Skeletal muscle tissue (tissue), 4 donors: ENCODE measurements around the gene STRBP. TPM values are rescaled to one million over a fixed set of nuclear protein-coding genes. Genes with fewer than 3 reads are reported as not detected.

Source experiments
- H3K27ac ChIP-seq: one replicate; pipeline ENCODE4 v1.7.0; 2013; ENCODE audit warnings: mild to moderate bottlenecking, low read depth, low read length, inconsistent platforms
- H3K27me3 ChIP-seq, 3 donors: one replicate each; pipeline ENCODE4 v1.7.0; 2013; ENCODE audit warnings: low read length in 3 of 3; ENCODE audit not compliant: control insufficient read depth in 3 of 3, insufficient read depth in 3 of 3
- H3K36me3 ChIP-seq, 3 donors: one replicate each; pipeline ENCODE4 v1.7.0; 2013; ENCODE audit warnings: low read length in 3 of 3; ENCODE audit not compliant: control insufficient read depth in 3 of 3, insufficient read depth in 3 of 3
- H3K4me1 ChIP-seq, 3 donors: one replicate each; pipeline ENCODE4 v1.7.0; 2013; ENCODE audit warnings: low read length in 3 of 3, mild to moderate bottlenecking in 3 of 3; ENCODE audit not compliant: control insufficient read depth in 3 of 3, insufficient read depth in 3 of 3
- H3K4me3 ChIP-seq, 3 donors: one replicate each; pipeline ENCODE4 v1.7.0; 2013; ENCODE audit warnings: low read length in 3 of 3
- H3K9ac ChIP-seq, 3 donors: one replicate each; pipeline ENCODE4 v1.7.0; 2013; ENCODE audit warnings: low read length in 3 of 3, mild to moderate bottlenecking in 3 of 3, moderate library complexity in 2 of 3, low read depth in 1 of 3
- H3K9me3 ChIP-seq, 3 donors: one replicate each; pipeline ENCODE4 v1.7.0; 2013; ENCODE audit warnings: low read length in 3 of 3; ENCODE audit not compliant: control insufficient read depth in 3 of 3
- total RNA-seq: library from RNA; depleted of rRNA; stranded (reverse); fragments of >200 nt; gene quantifications from one replicate; pipeline ENCODE4 v1.2.3, GENCODE V29; 2014
- donor health status: Osteomylitis.

STRBP gene
- total RNA-seq, 1 donor from 2014 or later: 4.2 TPM

DNA sequence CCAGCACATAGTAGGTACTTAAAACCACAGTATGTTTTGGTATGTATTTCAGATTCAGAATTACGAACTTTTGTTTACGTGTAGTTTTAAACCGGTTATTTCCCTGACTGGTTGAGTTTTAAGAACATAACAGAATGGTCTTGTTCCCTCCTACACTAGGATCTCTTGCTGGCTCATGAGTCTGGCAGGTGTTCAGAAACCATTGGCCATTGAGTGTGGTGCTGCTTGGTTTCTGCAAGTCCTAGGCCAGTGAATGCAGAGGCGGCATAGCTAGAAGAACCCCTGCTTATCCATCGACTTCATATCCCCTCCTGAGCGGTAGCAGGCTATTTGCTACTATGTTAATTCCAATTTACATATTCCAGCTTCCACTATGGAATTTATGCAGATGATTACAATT lies 169.3 kb downstream of the STRBP start:
- H3K27me3 ChIP-seq: no peaks in the 10 kb centered on the region
- H3K4me3 ChIP-seq: no peak overlapping the region
- no peaks in the 10 kb centered on the region for H3K9me3 ChIP-seq
- H3K27ac ChIP-seq: no peak overlapping the region
- peaks cover 36 to 61% (median 49%) of the 10 kb centered on the region in 3 donors for H3K36me3 ChIP-seq
- H3K9ac ChIP-seq: no peak overlapping the region
- H3K4me1 ChIP-seq: no peaks in the 10 kb centered on the region

DNA sequence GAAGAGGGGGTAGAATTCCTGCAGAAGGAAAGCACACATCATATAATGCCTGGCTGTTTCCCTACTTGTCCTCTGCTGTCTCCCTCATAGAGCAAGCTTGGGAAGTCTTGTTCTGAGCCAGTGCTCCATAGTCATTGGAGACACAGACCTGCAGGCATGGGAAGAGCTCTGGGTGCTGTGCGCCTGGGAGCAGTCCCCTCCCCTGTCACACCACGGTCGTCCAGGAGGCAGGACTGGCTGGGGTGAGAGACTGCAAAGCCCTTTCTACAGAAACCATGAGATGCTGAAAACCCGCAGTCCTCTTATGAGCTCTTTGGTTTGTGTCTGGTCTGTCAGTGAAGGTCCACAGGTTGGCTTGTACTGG lies 170.3 kb downstream of the STRBP start:
- Histone ChIP-seq H3K27ac (no peak overlapping the region), H3K4me3 (no peak overlapping the region), H3K9ac (no peak overlapping the region), H3K4me1 (no peaks in the 10 kb centered on the region), H3K9me3 (no peaks in the 10 kb centered on the region), H3K36me3 (peaks cover 34 to 58% (median 53%) of the 10 kb centered on the region in 3 donors), H3K27me3 (no peaks in the 10 kb centered on the region)

DNA sequence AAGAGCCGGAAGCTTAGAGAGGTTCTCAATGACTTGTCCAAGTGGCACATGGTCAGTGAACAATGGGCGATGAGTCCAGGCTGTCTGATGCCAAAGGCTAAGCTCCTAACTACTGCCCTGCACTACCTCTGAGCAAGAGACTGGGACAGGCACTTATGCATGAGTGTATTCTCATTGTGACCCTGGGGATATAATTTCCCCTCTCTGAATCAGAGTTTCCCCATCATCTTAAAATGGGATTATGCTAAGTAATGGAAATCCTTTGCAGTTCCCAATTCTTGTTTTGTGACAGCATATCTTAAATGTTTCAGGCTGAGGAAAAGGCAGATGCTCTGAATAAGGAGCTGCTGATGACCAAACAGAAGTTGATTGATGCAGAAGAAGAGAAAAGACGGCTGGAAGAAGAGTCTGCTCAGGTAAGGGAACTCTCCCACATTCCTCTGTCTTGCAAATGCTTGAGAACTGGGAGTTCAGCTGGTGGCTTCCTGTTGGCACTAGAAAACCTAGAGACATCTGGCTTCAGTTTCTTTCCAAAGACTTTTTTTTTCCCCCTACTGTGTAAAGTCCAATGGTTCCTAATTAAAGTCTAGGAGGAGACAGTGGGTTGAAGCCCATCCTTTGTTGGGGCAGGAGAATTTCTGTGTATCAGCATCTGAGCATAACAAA lies 170.8 kb downstream of the STRBP start:
- Histone ChIP-seq H3K9ac (no peak overlapping the region), H3K4me3 (no peak overlapping the region), H3K27ac (no peak overlapping the region), H3K4me1 (no peaks in the 10 kb centered on the region), H3K36me3 (peaks cover 34 to 55% (median 52%) of the 10 kb centered on the region in 3 donors), H3K9me3 (no peaks in the 10 kb centered on the region), H3K27me3 (no peaks in the 10 kb centered on the region)

DNA sequence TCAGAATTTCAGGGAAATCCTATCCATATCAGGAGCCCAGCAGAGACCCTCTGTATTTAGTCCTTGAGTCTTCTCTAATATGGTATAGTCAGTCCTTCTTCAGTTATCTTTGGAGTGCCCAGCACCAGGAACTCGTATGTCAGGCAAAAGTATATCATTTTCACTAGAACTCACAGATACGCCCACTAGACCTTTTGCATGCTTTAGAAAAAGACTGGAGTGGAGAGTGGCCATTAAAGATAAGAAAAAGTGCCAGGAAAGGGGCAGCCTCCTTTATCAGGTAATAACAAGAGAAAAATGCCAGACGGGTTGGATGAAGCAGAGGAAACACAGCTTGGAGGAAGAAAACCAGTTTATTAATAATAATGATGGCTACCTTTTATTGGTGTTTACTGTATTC lies 171.4 kb downstream of the STRBP start:
- Histone ChIP-seq H3K36me3 (peaks cover 30 to 54% (median 52%) of the 10 kb centered on the region in 3 donors), H3K27ac (no peak overlapping the region), H3K4me3 (no peak overlapping the region), H3K27me3 (no peaks in the 10 kb centered on the region), H3K4me1 (no peaks in the 10 kb centered on the region), H3K9ac (no peak overlapping the region), H3K9me3 (no peaks in the 10 kb centered on the region)

- Histone ChIP-seq H3K36me3 (peaks cover 26 to 51% (median 49%) of the 10 kb centered on the region in 3 donors), H3K4me1 (no peaks in the 10 kb centered on the region), H3K9me3 (no peaks in the 10 kb centered on the region), H3K9ac (no peak overlapping the region), H3K27me3 (no peaks in the 10 kb centered on the region), H3K4me3 (no peak overlapping the region), H3K27ac (no peak overlapping the region)
These were observed 175.2 kb downstream of the STRBP start for GRCh38 chr9:123093141-123093540.

DNA sequence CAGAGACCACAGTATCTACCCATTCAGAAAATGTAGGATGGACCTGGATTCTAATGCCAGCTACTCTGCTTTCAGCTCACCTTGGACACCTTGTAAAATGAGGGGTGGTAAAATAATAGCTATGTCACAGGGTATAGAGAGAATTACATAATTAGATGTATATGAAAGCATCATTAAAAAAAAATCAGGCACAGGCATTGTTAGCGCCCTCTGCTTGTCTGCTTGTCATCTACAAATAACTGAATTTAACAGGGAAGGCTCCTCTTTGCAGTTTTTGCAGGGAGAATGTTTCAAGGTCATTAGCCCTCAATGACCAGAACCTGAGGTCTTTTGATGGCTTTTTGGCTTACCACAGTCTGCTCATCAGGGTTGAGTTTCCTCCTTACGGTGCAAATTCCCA lies 176.9 kb downstream of the STRBP start:
- Histone ChIP-seq H3K4me1 (peaks cover 0 to 2% (median 0%) of the 10 kb centered on the region in 3 donors), H3K36me3 (peaks cover 20 to 39% (median 37%) of the 10 kb centered on the region in 3 donors), H3K27me3 (no peaks in the 10 kb centered on the region), H3K9me3 (no peaks in the 10 kb centered on the region), H3K27ac (no peak overlapping the region), H3K4me3 (no peak overlapping the region), H3K9ac (no peak overlapping the region)

DNA sequence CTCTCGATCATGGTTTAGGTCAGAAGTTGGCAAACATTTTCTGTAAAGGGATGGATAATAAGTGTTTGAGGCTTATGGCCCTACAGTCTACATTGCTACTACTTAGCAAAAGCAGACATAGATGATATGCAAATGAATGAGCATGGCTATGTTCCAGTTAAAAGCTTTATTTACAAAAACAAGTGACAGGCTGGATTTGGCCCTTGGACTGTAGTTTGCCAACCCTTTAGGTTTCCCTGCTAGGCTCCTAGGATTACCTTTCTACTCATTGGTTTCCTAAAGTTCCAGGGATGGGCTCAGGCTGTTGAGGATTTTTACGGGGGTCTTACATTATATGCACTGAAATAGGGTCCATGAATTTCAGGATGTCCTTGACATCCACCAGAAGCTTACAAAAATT lies 177.4 kb downstream of the STRBP start:
- Histone ChIP-seq H3K4me3 (no peak overlapping the region), H3K27ac (no peak overlapping the region), H3K36me3 (peaks cover 20 to 39% (median 38%) of the 10 kb centered on the region in 3 donors), H3K9me3 (no peaks in the 10 kb centered on the region), H3K4me1 (peaks cover 0 to 2% (median 0%) of the 10 kb centered on the region in 3 donors), H3K27me3 (no peaks in the 10 kb centered on the region), H3K9ac (no peak overlapping the region)

DNA sequence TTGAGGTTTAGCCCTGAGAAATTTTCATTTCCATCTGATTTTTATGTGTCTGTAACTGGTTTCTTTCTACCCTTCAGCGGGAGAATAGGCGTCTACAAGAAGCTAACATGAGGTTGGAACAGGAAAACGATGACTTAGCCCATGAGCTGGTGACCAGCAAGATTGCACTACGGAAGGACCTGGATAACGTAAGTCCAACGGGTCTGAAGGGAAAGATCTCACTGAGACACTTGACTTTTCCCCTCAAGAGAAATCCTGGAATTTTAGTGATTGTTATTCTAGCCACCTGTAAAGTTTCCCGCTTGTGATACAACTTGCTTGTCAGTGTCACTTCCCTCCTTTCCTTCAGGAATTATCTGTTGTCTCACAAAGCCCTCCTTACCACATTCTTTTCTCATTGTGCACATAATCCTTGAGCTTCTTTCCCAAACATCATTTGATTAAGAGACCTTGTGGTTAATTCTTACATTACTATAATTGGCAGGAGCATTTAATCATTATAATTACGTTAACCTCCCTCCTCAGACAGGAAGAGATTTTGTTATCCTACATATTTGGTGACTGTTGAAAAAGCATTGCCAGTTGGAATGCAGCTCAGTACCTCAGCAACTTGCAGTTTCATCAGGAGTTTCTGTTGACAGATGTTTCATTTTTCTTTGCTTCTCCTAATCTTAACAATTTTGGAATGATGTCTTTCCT lies 178.0 kb downstream of the STRBP start:
- Histone ChIP-seq H3K36me3 (peaks cover 20 to 39% (median 36%) of the 10 kb centered on the region in 3 donors), H3K9ac (no peak overlapping the region), H3K27me3 (no peaks in the 10 kb centered on the region), H3K27ac (no peak overlapping the region), H3K9me3 (no peaks in the 10 kb centered on the region), H3K4me1 (peaks cover 0 to 2% (median 0%) of the 10 kb centered on the region in 3 donors), H3K4me3 (no peak overlapping the region)

- Histone ChIP-seq H3K9ac (no peak overlapping the region), H3K36me3 (peaks cover 20 to 44% (median 37%) of the 10 kb centered on the region in 3 donors), H3K9me3 (no peaks in the 10 kb centered on the region), H3K27me3 (no peaks in the 10 kb centered on the region), H3K4me1 (peaks cover 0 to 2% (median 0%) of the 10 kb centered on the region in 3 donors), H3K27ac (no peak overlapping the region), H3K4me3 (no peak overlapping the region)
These were observed 178.6 kb downstream of the STRBP start for GRCh38 chr9:123089790-123090189.

GRCh38 chr9:123089040-123089439 lies 179.3 kb downstream of the STRBP start:
- peaks cover 20 to 50% (median 44%) of the 10 kb centered on the region in 3 donors for H3K36me3 ChIP-seq
- H3K4me1 ChIP-seq: peaks cover 0 to 2% (median 0%) of the 10 kb centered on the region in 3 donors
- no peak overlapping the region for H3K9ac ChIP-seq
- H3K27ac ChIP-seq: no peak overlapping the region
- H3K9me3 ChIP-seq: no peaks in the 10 kb centered on the region
- H3K4me3 ChIP-seq: no peak overlapping the region
- H3K27me3 ChIP-seq: no peaks in the 10 kb centered on the region
